GM12878 (cell line): Measurements from ENCODE around the gene PM20D2. TPM values are rescaled to one million over a fixed set of nuclear protein-coding genes. Genes with fewer than 3 reads are reported as not detected.

Experiments used
- ATAC-seq: fragments of 200-7000 bp; cut with Tn5 transposase; 3 replicates; pipeline ENCODE4 v1.9.1; 2020; ENCODE audit warnings: mild to moderate bottlenecking, moderate library complexity
- BruUV-seq: library from RNA; stranded (reverse); fragments of 400-500 nt; replicated peaks from 2 replicates; lab custom pipeline; 2021; lab: Mats Ljungman, UMichigan
- CTCF ChIA-PET: fragments of 300-600 bp; sonication (Branson Sonifier 250); formaldehyde crosslinking; extraction: SDS; loops from one replicate; lab custom pipeline; 2021; ENCODE audit warnings: inconsistent platforms; lab: Yijun Ruan, JAX
- POLR2A ChIA-PET: fragments of 350-600 bp; formaldehyde crosslinking; extraction: SDS; loops from one replicate; lab custom pipeline; 2021; ENCODE audit warnings: inconsistent platforms; lab: Charles Lee
- RAD21 ChIA-PET: fragments of 300-600 bp; sonication (Branson Sonifier 250); formaldehyde crosslinking; loops from one replicate; lab custom pipeline; 2023; ENCODE audit warnings: antibody characterized with exemption; ENCODE audit not compliant: unreplicated experiment; lab: Charles Lee
- SMC1A ChIA-PET: fragments of 300-600 bp; sonication (Branson Sonifier 250); formaldehyde crosslinking; loops from one replicate; lab custom pipeline; 2023; ENCODE audit not compliant: unreplicated experiment, uncharacterized antibody; lab: Charles Lee
- DNase-seq: peaks from one replicate; pipeline ENCODE4 v3.0.0-alpha.2; 2011; ENCODE audit warnings: low read depth, low spot score
- FAIRE-seq: peaks from 3 replicates; lab custom pipeline; 2011; peaks lifted over from hg19 to GRCh38; lab: Jason Lieb, UNC
- H2AFZ ChIP-seq: 2 replicates; pipeline ENCODE4 v1.6.0; 2011; ENCODE audit warnings: low read depth, low read length, control low read depth; ENCODE audit not compliant: control insufficient read depth
- H3K27ac ChIP-seq: 2 replicates; pipeline ENCODE4 v1.5.1; 2011; ENCODE audit warnings: control low read depth; ENCODE audit not compliant: control insufficient read depth, insufficient read depth
- H3K27me3 ChIP-seq, 2 experiments: replicated peaks in 1 of 2; 2 replicates each; pipeline versions ENCODE4 v1.6.0 to v1.6.1; 2011; ENCODE audit warnings: low read length in 1 of 2; ENCODE audit not compliant: control insufficient read depth in 2 of 2, insufficient read depth in 2 of 2
- H3K36me3 ChIP-seq, 2 experiments: 2 replicates each; pipeline ENCODE4 v1.5.1; 2011; ENCODE audit warnings: low read length in 1 of 2; ENCODE audit not compliant: control insufficient read depth in 2 of 2, insufficient read depth in 2 of 2
- H3K4me1 ChIP-seq: 2 replicates; pipeline ENCODE4 v1.6.1; 2011; ENCODE audit warnings: mild to moderate bottlenecking, low read length, moderate library complexity, mixed read lengths; ENCODE audit not compliant: control insufficient read depth, insufficient read depth
- H3K4me2 ChIP-seq: 2 replicates; pipeline ENCODE4 v1.6.0; 2011; ENCODE audit warnings: control low read depth; ENCODE audit not compliant: control insufficient read depth, insufficient read depth
- H3K4me3 ChIP-seq: fragments of 200-600 bp; sonication (generic); 2 replicates; pipeline ENCODE4 v1.5.1; 2016
- H3K79me2 ChIP-seq: 2 replicates; pipeline ENCODE4 v1.6.0; 2011; ENCODE audit warnings: low read length; ENCODE audit not compliant: control insufficient read depth, insufficient read depth
- H3K9ac ChIP-seq: 2 replicates; pipeline ENCODE4 v1.8.0; 2011; ENCODE audit warnings: low read length, control low read depth, mixed read lengths; ENCODE audit not compliant: control insufficient read depth, insufficient read depth
- H3K9me3 ChIP-seq: replicated peaks from 3 replicates; pipeline ENCODE4 v1.5.1; 2011; ENCODE audit warnings: mild to moderate bottlenecking, low read length; ENCODE audit not compliant: control insufficient read depth, insufficient read depth
- H4K20me1 ChIP-seq: 2 replicates; pipeline ENCODE4 v1.6.0; 2011; ENCODE audit not compliant: control insufficient read depth, insufficient read depth
- CBX3 ChIP-seq: fragments of 200-600 bp; sonication (generic); IDR thresholded peaks from 2 replicates; pipeline ENCODE4 v1.6.1; 2016; ENCODE audit warnings: low read depth, borderline replicate concordance
- ETV6 ChIP-seq, 2 experiments: fragments of 450-650 bp in 1 of 2; IDR thresholded peaks in 1 of 2; conservative IDR thresholded peaks in 1 of 2; 2 replicates each; pipeline ENCODE4 v1.6.1; 2014; ENCODE audit warnings: antibody characterized with exemption in 1 of 2, borderline replicate concordance in 1 of 2, low read depth in 1 of 2, mild to moderate bottlenecking in 1 of 2, moderate library complexity in 1 of 2
- FOXK2 ChIP-seq: fragments of 450-650 bp; IDR thresholded peaks from 2 replicates; pipeline ENCODE4 v1.6.1; 2017; ENCODE audit warnings: mild to moderate bottlenecking, moderate library complexity
- GATAD2B ChIP-seq: fragments of 450-650 bp; conservative IDR thresholded peaks from 2 replicates; pipeline ENCODE4 v1.6.1; 2017; ENCODE audit warnings: low read depth, mild to moderate bottlenecking, moderate library complexity
- HCFC1 ChIP-seq: fragments of 150-350 bp; IDR thresholded peaks from 2 replicates; pipeline ENCODE4 v1.6.1; 2014; ENCODE audit warnings: low read length
- NR2C2 ChIP-seq: IDR thresholded peaks from 2 replicates; pipeline ENCODE4 v1.6.1; 2011; ENCODE audit warnings: borderline replicate concordance, low read depth; ENCODE audit not compliant: control insufficient read depth, insufficient read length
- NRF1 ChIP-seq: conservative IDR thresholded peaks from 2 replicates; pipeline ENCODE4 v1.6.1; 2011; ENCODE audit warnings: mild to moderate bottlenecking, low read depth, low read length, improper control_type of control experiment
- WGBS: methylation state at CpG from one replicate; pipeline ENCODE4 v1.1.6; 2016; ENCODE audit warnings: low lambda C conversion rate; ENCODE audit not compliant: insufficient replicate concordance, insufficient coverage; ENCODE audit errors: missing lambda C conversion rate; 5-methylcytosine and 5-hydroxymethylcytosine counted together
- in situ Hi-C: fragments of 300-500 bp; cut with MboI; formaldehyde crosslinking; loops from 9 replicates; pipeline ENCODE4 v1.14.3; 2018; ENCODE audit warnings: mixed read lengths
- intact Hi-C: fragments of 100-400 bp; cut with micrococcal nuclease; formaldehyde crosslinking; loops from one replicate; pipeline ENCODE4 v1.14.2; 2022; ENCODE audit not compliant: unreplicated experiment
- polyA plus RNA-seq, 11 experiments: library from polyadenylated mRNA; depleted of rRNA in 4 of 11; unstranded in 6 of 11; stranded (reverse) in 5 of 11; fragments of >200 nt; fragmentation: Nextera tagmentation in 4 of 11; fragmentation: Illumina TruSeq in 1 of 11; extraction: Ambion mirVana in 4 of 11; extraction: Trizol in 1 of 11; gene quantifications; 1 replicate in 1 of 11; 2 replicates in 10 of 11; pipeline versions ENCODE4 v1.2.1 to v1.2.3, GENCODE V29; 2011 to 2016; ENCODE audit warnings: inconsistent platforms in 2 of 11, missing spikeins in 2 of 11, low read depth in 1 of 11
- total RNA-seq, 4 experiments: library from RNA; depleted of rRNA in 3 of 4; stranded (reverse); fragments of >200 nt in 3 of 4; fragmentation: Illumina TruSeq in 1 of 4; extraction: Trizol in 1 of 4; gene quantifications; 2 replicates each; pipeline versions ENCODE4 v1.2.1 to v1.2.3, GENCODE V29; 2013 to 2021
- TF ChIP-seq, protein P1 (sequence below): IDR thresholded peaks from 2 replicates; pipeline ENCODE4 v1.6.1; 2012; ENCODE audit warnings: improper control_type of control experiment, low read depth, low read length; ENCODE audit not compliant: insufficient replicate concordance
- TF ChIP-seq, protein P2 (sequence below): fragments of 450-650 bp; formaldehyde crosslinking; IDR thresholded peaks from 2 replicates; pipeline ENCODE4 v1.5.0; 2022; ENCODE audit warnings: mild to moderate bottlenecking, missing genetic modification characterization
- TF ChIP-seq, protein P3 (sequence below): fragments of 450-650 bp; IDR thresholded peaks from 2 replicates; pipeline ENCODE4 v1.6.1; 2016; ENCODE audit warnings: mild to moderate bottlenecking, moderate library complexity, borderline replicate concordance

The PM20D2 gene
- total and polyA plus RNA-seq, 10 of the 15 experiments (the other 5 are each of a cell fraction or from before 2014, with no cell fraction given), result 7.8 to 23.6 (median 15.7) TPM

- no peak overlapping the region for H3K27ac ChIP-seq
- intact Hi-C loops (no loop called here), in situ Hi-C loops (no loop called here)
- FAIRE-seq (no peak), DNase-seq (no peak), ATAC-seq (no peak)
- no peak overlapping the region for H2AFZ ChIP-seq
- H4K20me1 ChIP-seq, result no peaks in the 10 kb centered on the region
- ChIA-PET CTCF (no interaction called here), SMC1A (interaction anchor here (1.4 kb wide), 1 partner anchor 11 kb away, joined by 4 read pairs; no protein-coding TSS in a partner anchor), POLR2A (no interaction called here), RAD21 (interaction anchor here (0.7 kb wide), 1 partner anchor 68 kb away, joined by 3 read pairs; no protein-coding TSS in a partner anchor)
- no peaks in the 10 kb centered on the region for H3K36me3 ChIP-seq
- no TSS peak for BruUV-seq
- H3K9ac ChIP-seq, result no peak overlapping the region
- H3K9me3 ChIP-seq, result no peaks in the 10 kb centered on the region
- H3K4me1 ChIP-seq, result no peaks in the 10 kb centered on the region
- H3K27me3 ChIP-seq, result no peaks in the 10 kb centered on the region
- 72% methylated on average over 7 of the region's 7 CpGs for whole genome bisulfite sequencing
- no peaks in the 10 kb centered on the region for H3K79me2 ChIP-seq
- H3K4me3 ChIP-seq, result no peak overlapping the region
- H3K4me2 ChIP-seq, result no peak overlapping the region
- TF ChIP-seq, protein P1, sequence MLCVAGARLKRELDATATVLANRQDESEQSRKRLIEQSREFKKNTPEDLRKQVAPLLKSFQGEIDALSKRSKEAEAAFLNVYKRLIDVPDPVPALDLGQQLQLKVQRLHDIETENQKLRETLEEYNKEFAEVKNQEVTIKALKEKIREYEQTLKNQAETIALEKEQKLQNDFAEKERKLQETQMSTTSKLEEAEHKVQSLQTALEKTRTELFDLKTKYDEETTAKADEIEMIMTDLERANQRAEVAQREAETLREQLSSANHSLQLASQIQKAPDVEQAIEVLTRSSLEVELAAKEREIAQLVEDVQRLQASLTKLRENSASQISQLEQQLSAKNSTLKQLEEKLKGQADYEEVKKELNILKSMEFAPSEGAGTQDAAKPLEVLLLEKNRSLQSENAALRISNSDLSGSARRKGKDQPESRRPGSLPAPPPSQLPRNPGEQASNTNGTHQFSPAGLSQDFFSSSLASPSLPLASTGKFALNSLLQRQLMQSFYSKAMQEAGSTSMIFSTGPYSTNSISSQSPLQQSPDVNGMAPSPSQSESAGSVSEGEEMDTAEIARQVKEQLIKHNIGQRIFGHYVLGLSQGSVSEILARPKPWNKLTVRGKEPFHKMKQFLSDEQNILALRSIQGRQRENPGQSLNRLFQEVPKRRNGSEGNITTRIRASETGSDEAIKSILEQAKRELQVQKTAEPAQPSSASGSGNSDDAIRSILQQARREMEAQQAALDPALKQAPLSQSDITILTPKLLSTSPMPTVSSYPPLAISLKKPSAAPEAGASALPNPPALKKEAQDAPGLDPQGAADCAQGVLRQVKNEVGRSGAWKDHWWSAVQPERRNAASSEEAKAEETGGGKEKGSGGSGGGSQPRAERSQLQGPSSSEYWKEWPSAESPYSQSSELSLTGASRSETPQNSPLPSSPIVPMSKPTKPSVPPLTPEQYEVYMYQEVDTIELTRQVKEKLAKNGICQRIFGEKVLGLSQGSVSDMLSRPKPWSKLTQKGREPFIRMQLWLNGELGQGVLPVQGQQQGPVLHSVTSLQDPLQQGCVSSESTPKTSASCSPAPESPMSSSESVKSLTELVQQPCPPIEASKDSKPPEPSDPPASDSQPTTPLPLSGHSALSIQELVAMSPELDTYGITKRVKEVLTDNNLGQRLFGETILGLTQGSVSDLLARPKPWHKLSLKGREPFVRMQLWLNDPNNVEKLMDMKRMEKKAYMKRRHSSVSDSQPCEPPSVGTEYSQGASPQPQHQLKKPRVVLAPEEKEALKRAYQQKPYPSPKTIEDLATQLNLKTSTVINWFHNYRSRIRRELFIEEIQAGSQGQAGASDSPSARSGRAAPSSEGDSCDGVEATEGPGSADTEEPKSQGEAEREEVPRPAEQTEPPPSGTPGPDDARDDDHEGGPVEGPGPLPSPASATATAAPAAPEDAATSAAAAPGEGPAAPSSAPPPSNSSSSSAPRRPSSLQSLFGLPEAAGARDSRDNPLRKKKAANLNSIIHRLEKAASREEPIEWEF, result no peak
- TF ChIP-seq NR2C2, result no peak
- no peak for TF ChIP-seq ETV6 (conservative IDR thresholded peaks at IDR 0.05 in 1 of 2, IDR thresholded peaks at IDR 0.05 in 1 of 2; ENCODE audit: borderline replicate concordance in 1 of 2, low read depth in 1 of 2)
- TF ChIP-seq CBX3, result no peak
- TF ChIP-seq, protein P2, sequence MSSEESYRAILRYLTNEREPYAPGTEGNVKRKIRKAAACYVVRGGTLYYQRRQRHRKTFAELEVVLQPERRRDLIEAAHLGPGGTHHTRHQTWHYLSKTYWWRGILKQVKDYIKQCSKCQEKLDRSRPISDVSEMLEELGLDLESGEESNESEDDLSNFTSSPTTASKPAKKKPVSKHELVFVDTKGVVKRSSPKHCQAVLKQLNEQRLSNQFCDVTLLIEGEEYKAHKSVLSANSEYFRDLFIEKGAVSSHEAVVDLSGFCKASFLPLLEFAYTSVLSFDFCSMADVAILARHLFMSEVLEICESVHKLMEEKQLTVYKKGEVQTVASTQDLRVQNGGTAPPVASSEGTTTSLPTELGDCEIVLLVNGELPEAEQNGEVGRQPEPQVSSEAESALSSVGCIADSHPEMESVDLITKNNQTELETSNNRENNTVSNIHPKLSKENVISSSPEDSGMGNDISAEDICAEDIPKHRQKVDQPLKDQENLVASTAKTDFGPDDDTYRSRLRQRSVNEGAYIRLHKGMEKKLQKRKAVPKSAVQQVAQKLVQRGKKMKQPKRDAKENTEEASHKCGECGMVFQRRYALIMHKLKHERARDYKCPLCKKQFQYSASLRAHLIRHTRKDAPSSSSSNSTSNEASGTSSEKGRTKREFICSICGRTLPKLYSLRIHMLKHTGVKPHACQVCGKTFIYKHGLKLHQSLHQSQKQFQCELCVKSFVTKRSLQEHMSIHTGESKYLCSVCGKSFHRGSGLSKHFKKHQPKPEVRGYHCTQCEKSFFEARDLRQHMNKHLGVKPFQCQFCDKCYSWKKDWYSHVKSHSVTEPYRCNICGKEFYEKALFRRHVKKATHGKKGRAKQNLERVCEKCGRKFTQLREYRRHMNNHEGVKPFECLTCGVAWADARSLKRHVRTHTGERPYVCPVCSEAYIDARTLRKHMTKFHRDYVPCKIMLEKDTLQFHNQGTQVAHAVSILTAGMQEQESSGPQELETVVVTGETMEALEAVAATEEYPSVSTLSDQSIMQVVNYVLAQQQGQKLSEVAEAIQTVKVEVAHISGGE, result no peak
- TF ChIP-seq, protein P3, sequence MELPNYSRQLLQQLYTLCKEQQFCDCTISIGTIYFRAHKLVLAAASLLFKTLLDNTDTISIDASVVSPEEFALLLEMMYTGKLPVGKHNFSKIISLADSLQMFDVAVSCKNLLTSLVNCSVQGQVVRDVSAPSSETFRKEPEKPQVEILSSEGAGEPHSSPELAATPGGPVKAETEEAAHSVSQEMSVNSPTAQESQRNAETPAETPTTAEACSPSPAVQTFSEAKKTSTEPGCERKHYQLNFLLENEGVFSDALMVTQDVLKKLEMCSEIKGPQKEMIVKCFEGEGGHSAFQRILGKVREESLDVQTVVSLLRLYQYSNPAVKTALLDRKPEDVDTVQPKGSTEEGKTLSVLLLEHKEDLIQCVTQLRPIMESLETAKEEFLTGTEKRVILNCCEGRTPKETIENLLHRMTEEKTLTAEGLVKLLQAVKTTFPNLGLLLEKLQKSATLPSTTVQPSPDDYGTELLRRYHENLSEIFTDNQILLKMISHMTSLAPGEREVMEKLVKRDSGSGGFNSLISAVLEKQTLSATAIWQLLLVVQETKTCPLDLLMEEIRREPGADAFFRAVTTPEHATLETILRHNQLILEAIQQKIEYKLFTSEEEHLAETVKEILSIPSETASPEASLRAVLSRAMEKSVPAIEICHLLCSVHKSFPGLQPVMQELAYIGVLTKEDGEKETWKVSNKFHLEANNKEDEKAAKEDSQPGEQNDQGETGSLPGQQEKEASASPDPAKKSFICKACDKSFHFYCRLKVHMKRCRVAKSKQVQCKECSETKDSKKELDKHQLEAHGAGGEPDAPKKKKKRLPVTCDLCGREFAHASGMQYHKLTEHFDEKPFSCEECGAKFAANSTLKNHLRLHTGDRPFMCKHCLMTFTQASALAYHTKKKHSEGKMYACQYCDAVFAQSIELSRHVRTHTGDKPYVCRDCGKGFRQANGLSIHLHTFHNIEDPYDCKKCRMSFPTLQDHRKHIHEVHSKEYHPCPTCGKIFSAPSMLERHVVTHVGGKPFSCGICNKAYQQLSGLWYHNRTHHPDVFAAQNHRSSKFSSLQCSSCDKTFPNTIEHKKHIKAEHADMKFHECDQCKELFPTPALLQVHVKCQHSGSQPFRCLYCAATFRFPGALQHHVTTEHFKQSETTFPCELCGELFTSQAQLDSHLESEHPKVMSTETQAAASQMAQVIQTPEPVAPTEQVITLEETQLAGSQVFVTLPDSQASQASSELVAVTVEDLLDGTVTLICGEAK, result no peak
- TF ChIP-seq GATAD2B, result no peak
- no peak for TF ChIP-seq FOXK2
- no peak for TF ChIP-seq NRF1
- no peak for TF ChIP-seq HCFC1
Measured at GRCh38 chr6:89200706-89201215, 54.9 kb downstream of the PM20D2 start.
